NCI-H2196 (cell line): Measurements from ENCODE around the gene A2M.
"Not testable (repeated sequence)": the region's sequence is repeated elsewhere in the genome, so short reads cannot be mapped to it uniquely, and the experiment has no call there.

ENCODE experiments used
- DNase-seq: peaks from one replicate; lab custom pipeline; 2025; ENCODE audit not compliant: unreplicated experiment; lab: John Stamatoyannopoulos, UW

Gene A2M

GRCh38 chr12:9115731-9116559, at the start of gene A2M:
A2M (minus strand) TSS chr12:9115919; CDS start chr12:9115849, 70 bp downstream.
- DNase-seq = no peak

GRCh38 chr12:9163392-9163791, 47.7 kb upstream of the A2M start:
- DNase-seq = no peak

GRCh38 chr12:9156119-9156518, 40.4 kb upstream of the A2M start:
- DNase-seq = no peak

DNA sequence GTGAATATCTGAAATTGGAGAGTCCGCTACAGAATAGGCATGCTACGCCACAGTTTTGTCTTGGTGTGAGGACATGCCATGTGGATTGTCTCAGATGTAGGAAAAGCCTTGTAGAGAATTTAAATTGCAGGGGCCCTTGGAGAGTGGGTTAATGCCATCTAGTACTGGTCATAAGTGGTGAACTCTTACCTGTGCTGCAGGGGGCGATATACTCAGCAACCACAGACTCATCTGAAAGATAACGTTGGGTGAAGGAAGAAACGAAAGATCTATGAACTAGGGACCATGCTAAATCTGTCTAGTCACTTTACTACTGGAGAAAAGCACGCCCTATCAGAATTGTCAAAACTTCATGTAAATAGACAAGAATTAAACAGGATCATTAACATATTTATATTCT, 33.7 kb upstream of the A2M start:
- DNase-seq = no peak

DNA sequence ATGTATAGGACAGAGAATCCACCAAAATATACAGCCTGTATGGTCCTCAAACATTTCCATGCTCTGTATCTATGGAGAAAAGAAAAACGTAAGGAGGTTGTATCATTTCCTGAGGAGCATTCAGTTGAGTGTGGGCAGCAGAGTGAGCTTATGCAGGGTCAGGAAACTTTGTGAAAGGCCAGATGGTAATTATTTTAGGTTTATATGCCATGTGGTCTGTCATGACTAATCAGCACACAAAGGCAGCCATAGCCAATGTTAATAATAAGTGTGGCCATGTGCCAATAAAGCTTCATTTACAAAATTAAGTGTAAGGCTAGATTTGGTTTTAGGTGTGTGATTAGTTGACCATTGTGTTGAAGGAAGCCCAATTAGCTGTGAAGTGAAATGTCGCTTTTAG, 33.2 kb upstream of the A2M start:
- DNase-seq = no peak

DNA sequence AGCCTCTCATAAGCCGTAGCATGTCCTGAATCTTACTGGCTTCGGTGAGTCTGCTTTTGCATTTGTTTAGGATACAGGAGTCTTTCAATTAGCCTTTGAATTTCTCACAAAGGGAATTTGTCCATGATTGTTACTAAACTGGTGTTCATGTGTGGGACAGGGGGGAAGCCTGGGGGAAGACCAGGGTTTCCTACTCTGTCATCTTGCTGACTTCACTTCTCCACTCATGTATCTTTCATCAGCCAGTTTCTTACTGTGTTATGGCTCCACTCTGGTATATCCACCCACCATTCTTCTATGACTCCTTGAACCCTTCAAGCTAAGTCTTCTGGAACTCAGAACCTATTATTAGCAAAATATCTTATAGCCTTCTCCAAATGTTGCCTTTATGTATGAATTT, 31.7 kb upstream of the A2M start:
- no peak for DNase-seq

DNA sequence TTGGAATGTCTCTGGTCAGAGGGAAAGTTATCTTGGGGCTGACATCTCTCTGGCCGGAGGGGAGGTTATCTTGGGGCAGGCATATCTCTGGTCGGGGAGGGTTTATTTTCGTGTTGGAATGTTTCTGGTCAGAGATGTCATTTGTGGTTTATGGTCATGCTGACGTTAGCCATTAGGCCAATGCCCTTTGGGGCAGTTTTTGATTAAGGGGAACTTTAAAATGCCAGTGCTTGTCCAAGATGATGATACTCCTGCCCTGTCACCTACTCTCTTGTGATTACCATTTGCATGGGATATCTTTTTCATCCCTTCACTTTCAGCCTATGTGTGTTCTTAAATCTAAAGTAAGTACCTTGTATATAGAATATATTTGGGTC, 29.0 kb upstream of the A2M start:
- DNase-seq = no peak

GRCh38 chr12:9143929-9144729, 28.4 kb upstream of the A2M start:
- no peak for DNase-seq

GRCh38 chr12:9143137-9143536, 27.4 kb upstream of the A2M start:
- DNase-seq = no peak

DNA sequence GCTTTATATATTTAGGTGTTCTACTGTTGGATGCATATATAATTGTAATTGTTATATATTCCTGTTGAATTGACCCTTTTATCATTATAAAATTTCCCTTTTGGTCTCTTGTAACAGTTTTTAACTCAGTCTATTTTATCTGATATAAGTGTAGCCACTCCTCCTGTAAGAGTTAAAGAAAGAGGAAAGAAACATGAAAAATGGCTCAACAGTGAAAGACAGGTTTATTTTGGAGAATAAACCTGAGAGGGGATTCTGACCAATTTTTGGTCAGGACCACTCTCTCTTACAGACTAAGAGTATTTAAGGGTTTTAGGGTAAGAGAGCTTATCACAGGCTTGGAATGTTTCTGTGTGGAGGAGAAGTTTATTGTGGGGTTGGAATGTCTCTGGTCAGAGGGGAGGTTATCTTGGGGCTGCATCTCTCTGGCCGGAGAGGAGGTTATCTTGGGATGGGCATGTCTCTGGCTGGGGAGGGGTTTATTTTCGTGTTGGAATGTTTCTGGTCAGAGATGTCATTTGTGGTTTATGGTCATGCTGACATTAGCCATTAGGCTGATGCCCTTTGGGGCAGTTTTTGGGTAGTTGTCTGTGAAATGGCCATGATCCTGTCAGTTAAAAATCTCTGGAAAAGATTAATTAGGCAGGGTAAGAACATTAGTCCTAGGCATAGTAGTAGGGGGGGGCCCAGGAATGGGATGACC, 24.0 kb upstream of the A2M start:
- not testable (repeated sequence) for DNase-seq

GRCh38 chr12:9135903-9136310, 20.2 kb upstream of the A2M start:
- no peak for DNase-seq

DNA sequence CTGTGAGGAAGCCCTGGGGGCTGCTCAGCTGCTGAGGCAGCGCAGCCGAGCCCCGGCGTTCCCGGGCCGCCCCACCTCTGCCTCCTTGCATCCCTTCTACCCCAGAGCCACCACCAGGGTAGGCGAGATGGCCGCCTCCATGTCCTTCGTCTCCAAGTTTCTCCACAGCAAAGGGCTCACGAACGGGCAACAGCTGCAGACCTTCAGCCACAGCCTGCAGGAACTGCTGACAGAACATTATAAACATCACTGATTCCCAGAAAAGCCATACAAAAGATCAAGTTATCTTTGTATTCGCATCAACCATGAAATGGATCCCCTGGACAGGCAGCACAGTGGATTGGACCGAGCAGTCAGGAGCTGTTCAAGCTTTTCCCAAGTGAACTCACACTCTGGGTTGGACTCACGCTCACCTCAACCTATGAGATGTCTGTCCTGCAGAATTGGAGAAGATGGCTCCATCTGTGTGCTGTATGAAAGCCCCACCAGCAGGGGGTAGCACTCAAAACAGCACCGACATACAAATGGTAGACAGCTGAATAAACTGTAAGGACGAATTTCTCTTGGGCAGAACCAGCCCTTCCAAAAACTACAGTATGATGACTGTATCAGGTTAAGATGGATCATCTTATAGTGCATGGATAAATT, 19.4 kb upstream of the A2M start:
- no peak for DNase-seq

- DNase-seq = no peak
Observed at GRCh38 chr12:9133216-9133916, 17.6 kb upstream of the A2M start.

GRCh38 chr12:9132008-9132535, 16.4 kb upstream of the A2M start:
- DNase-seq = no peak

DNA sequence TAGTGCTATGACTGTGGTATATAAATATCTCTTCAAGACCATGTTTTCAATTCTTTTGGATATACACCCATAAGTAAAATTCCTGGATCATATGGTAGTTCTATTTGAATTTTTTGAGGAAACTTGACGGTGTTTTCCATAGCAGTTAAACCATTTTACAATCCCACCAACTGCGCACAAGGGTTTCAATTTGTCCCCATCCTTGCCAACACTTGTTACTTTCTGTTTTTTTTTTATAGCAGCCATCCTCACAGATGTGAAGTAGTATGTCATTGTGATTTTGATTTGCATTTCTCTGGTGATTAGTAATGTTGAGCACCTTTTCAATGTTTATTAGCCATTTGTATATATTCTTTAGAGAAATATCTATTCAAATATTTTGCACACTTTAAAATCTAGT, 14.5 kb upstream of the A2M start:
- no peak for DNase-seq

GRCh38 chr12:9127936-9128663, 12.4 kb upstream of the A2M start:
- DNase-seq = no peak

DNA sequence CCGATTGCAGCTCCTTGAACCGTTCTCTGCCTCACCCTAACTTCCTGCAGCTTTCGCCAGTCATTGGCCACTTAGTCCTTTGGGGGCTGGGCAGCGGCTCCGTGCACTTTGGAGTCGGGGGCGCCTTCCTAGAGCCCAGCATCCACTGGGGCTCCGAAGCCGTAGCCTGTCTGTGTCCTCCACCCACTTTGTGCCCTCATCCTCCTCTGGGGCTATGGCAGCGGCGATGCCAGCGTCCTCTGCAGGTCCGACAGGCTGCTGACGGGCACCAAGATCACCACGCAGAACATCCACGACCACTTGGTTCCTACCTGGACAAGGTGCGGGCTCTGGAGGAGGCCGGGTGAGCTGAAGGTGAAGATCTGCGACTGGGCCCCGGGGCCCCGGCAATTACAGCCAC, 11.8 kb upstream of the A2M start:
- DNase-seq = no peak

- DNase-seq = no peak
Observed at GRCh38 chr12:9124383-9125031, 8.8 kb upstream of the A2M start.

DNA sequence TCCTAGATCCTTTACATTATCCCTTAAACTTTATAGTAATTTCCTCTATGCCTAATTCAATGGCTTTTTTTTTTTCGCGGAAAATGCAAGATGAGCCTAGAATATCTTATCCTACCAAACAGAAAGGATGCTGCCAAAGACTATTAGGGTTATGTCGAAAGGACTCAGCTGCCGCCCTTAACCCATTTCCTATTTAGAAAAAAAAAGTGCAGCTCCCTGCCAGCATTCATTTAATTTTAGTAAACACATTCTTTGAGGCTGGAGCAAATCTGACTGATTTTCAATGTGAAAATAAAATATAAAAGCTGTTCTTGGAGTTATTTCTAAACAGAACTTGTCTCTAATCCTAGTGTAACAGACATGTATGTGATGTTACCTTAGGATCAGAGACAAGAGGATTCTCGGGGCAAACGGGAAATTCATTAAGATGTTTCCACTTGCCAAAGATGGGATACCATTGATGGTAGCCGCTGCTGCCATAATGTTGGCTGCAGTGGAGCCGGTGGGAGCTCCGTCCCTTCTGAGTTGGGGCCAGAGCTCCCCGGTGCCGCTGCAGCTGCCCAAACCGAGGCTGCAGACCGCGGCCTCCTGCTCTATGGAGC, 8.2 kb upstream of the A2M start:
- DNase-seq = no peak
